Gastrocnemius medialis (tissue), 4 donors: ENCODE data around the gene XKR7. TPM values are rescaled to one million over a fixed set of nuclear protein-coding genes. Genes with fewer than 3 reads are reported as not detected.

ENCODE experiments used
- ATAC-seq, 2 donors: fragments of 150-250 bp; one replicate each; pipeline ENCODE4 v1.9.1; 2016
- DNase-seq, 2 donors: peaks; one replicate each; pipeline ENCODE4 v3.0.0-alpha.2; 2019
- H3K27ac ChIP-seq, 4 donors: fragments of 200-600 bp; sonication (generic); 1 replicate in 1 of 4; 2 replicates in 3 of 4; pipeline ENCODE4 v1.5.1; 2016 to 2018; ENCODE audit warnings: mild to moderate bottlenecking in 2 of 4, moderate library complexity in 1 of 4
- H3K27me3 ChIP-seq, 3 donors: fragments of 200-600 bp; sonication (generic) in 2 of 3; 1 replicate in 1 of 3; 2 replicates in 2 of 3; pipeline versions ENCODE4 v1.5.1 to v1.6.0; 2016 to 2019; ENCODE audit warnings: mild to moderate bottlenecking in 1 of 3, moderate library complexity in 1 of 3
- H3K36me3 ChIP-seq, 2 donors: fragments of 200-600 bp; sonication (generic) in 1 of 2; one replicate each; pipeline ENCODE4 v1.5.1; 2017 to 2018
- H3K4me1 ChIP-seq, 2 donors: fragments of 200-600 bp; sonication (generic) in 1 of 2; one replicate each; pipeline ENCODE4 v1.5.1; 2016 to 2017; ENCODE audit warnings: mild to moderate bottlenecking in 2 of 2
- H3K4me3 ChIP-seq, 4 donors: fragments of 200-600 bp; sonication (generic) in 3 of 4; 1 replicate in 1 of 4; 2 replicates in 3 of 4; pipeline ENCODE4 v1.5.1; 2016 to 2019; ENCODE audit warnings: mild to moderate bottlenecking in 2 of 4
- H3K9me3 ChIP-seq, 3 donors: fragments of 200-600 bp; sonication (generic) in 2 of 3; 1 replicate in 1 of 3; 2 replicates in 2 of 3; pipeline ENCODE4 v1.5.1; 2016 to 2019
- CTCF ChIP-seq, 5 experiments: fragments of 450-650 bp in 3 of 5; fragments of 200-600 bp in 2 of 5; sonication (generic) in 2 of 5; IDR thresholded peaks in 4 of 5; conservative IDR thresholded peaks in 1 of 5; 1 replicate in 4 of 5; 2 replicates in 1 of 5; pipeline ENCODE4 v1.5.1; 2016 to 2019; ENCODE audit warnings: antibody characterized with exemption in 5 of 5, mild to moderate bottlenecking in 3 of 5, moderate library complexity in 3 of 5
- POLR2A ChIP-seq, 2 donors: fragments of 450-650 bp; IDR thresholded peaks; one replicate each; pipeline ENCODE4 v1.6.1; 2017; ENCODE audit warnings: antibody characterized with exemption in 2 of 2, mild to moderate bottlenecking in 2 of 2, moderate library complexity in 2 of 2
- in situ Hi-C, 4 donors: fragments of 200-750 bp; cut with MboI; loops; one replicate each; pipeline versions ENCODE4 v1.15.0 to v1.8.0; 2017; ENCODE audit warnings: low sequenced_read_pairs in 4 of 4
- intact Hi-C: fragments of 100-400 bp; cut with DNase I; formaldehyde crosslinking; loops from one replicate; pipeline ENCODE4 v1.15.1; 2023; ENCODE audit warnings: low total_unique reads
- total RNA-seq, 4 donors: library from RNA; depleted of rRNA; stranded (reverse); fragments of >200 nt; gene quantifications; one replicate each; pipeline versions ENCODE4 v1.1.0 to v1.2.3, GENCODE V29; 2016

The XKR7 gene
- total RNA-seq, 4 donors from 2014 or later: not detected

DNA sequence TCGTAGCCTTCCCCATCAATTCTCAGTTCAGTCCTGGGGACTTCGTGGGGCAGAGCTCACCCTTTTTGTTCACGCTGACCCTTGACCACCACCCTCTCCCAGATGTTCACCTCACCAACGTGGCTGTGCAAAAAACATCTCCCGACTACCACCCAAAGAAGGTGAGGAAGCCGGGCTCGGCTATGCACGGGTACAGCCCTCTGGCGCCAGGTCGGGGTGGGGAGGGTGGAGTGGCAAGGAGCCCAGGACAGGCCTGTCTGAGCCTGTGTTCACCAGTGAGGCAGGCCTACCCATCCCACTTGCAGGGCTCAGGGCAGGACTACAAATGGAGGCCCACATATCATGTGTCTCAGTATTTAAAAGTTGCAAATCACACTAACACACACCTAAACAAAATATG is 34.3 kb upstream of the XKR7 start:
- H3K27ac ChIP-seq: no peak overlapping the region
- no peaks in the 10 kb centered on the region for H3K36me3 ChIP-seq
- no peaks in the 10 kb centered on the region for H3K9me3 ChIP-seq
- in situ Hi-C loops (no loop called here), intact Hi-C loops (no loop called here)
- TF ChIP-seq POLR2A (IDR thresholded peaks at IDR 0.05): no peak
- TF ChIP-seq CTCF (IDR thresholded peaks at IDR 0.05 in 4 of 5, conservative IDR thresholded peaks at IDR 0.05 in 1 of 5): no peak
- ATAC-seq (no peak), DNase-seq (no peak)
- H3K27me3 ChIP-seq: no peaks in the 10 kb centered on the region
- no peaks in the 10 kb centered on the region for H3K4me1 ChIP-seq
- no peak overlapping the region for H3K4me3 ChIP-seq

DNA sequence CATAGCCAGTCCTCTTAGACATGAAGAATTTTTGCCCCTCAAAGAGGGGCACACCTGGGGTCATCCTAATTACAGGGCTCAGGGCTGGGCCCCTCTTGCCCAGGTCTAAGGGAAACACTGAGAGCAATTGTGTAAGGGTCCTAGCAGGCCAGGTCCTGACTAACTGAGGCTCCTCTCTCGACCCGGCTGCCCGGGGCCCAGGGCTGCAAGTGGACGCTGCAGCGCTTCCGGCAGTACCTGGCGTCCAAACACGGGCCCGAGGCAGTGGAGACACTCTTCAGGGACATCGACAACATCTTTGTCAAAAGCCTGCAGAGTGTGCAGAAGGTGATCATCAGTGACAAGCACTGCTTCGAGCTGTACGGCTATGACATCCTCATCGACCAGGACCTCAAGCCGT is 33.5 kb upstream of the XKR7 start:
- in situ Hi-C loops (no loop called here), intact Hi-C loops (no loop called here)
- H3K9me3 ChIP-seq: no peaks in the 10 kb centered on the region
- no peak for DNase-seq
- no peak overlapping the region for H3K27ac ChIP-seq
- H3K27me3 ChIP-seq: no peaks in the 10 kb centered on the region
- H3K4me1 ChIP-seq: no peaks in the 10 kb centered on the region
- TF ChIP-seq CTCF (IDR thresholded peaks at IDR 0.05 in 4 of 5, conservative IDR thresholded peaks at IDR 0.05 in 1 of 5) (no peak), POLR2A (IDR thresholded peaks at IDR 0.05) (no peak)
- no peak for ATAC-seq
- H3K36me3 ChIP-seq: no peaks in the 10 kb centered on the region
- no peak overlapping the region for H3K4me3 ChIP-seq

- no peak overlapping the region for H3K27ac ChIP-seq
- TF ChIP-seq POLR2A (IDR thresholded peaks at IDR 0.05): no peak
- no peaks in the 10 kb centered on the region for H3K27me3 ChIP-seq
- DNase-seq (no peak), ATAC-seq (no peak)
- intact Hi-C loops (no loop called here), in situ Hi-C loops (no loop called here)
- no peaks in the 10 kb centered on the region for H3K36me3 ChIP-seq
- no peak overlapping the region for H3K4me3 ChIP-seq
- no peaks in the 10 kb centered on the region for H3K4me1 ChIP-seq
- H3K9me3 ChIP-seq: no peaks in the 10 kb centered on the region
Observed at GRCh38 chr20:31934968-31935764, 32.8 kb upstream of the XKR7 start.

GRCh38 chr20:31936420-31936819 is 31.5 kb upstream of the XKR7 start:
- no peaks in the 10 kb centered on the region for H3K27me3 ChIP-seq
- in situ Hi-C loops: no loop called here
- H3K4me1 ChIP-seq: no peaks in the 10 kb centered on the region
- no peak for DNase-seq
- no peaks in the 10 kb centered on the region for H3K9me3 ChIP-seq
- H3K4me3 ChIP-seq: no peak overlapping the region
- no peak overlapping the region for H3K27ac ChIP-seq
- intact Hi-C loops: no loop called here
- no peak for TF ChIP-seq POLR2A (IDR thresholded peaks at IDR 0.05)
- TF ChIP-seq CTCF (IDR thresholded peaks at IDR 0.05 in 4 of 5, conservative IDR thresholded peaks at IDR 0.05 in 1 of 5): no peak
- H3K36me3 ChIP-seq: no peaks in the 10 kb centered on the region
- no peak for ATAC-seq

DNA sequence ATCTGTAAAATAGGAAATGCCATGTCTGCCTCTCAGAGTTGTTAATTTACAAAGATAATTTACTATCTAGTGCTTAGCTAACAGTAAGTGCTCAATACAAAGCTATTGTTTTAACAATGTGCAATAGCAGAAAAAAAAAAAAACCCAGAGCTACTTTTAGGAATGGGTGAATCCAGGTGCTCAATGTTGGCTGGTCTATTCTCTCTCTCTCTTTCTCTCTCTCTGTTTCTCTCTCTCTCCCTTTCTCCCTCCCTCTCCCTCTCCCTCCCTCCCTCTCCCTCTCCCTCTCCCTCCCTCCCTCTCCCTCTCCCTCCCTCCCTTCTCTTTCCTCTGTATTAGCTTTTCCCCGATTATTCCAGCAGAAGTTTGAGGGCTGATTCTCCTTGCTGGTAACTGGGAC is 30.1 kb upstream of the XKR7 start:
- H3K4me1 ChIP-seq: peaks cover under 1 to 2% of the 10 kb centered on the region in 2 donors
- TF ChIP-seq POLR2A (IDR thresholded peaks at IDR 0.05) (no peak), CTCF (IDR thresholded peaks at IDR 0.05 in 4 of 5, conservative IDR thresholded peaks at IDR 0.05 in 1 of 5) (no peak)
- no peak overlapping the region for H3K4me3 ChIP-seq
- in situ Hi-C loops (no loop called here), intact Hi-C loops (no loop called here)
- H3K9me3 ChIP-seq: no peaks in the 10 kb centered on the region
- no peak overlapping the region for H3K27ac ChIP-seq
- ATAC-seq (no peak), DNase-seq (no peak)
- H3K27me3 ChIP-seq: no peaks in the 10 kb centered on the region
- no peaks in the 10 kb centered on the region for H3K36me3 ChIP-seq
